ENCODE results near the gene LRCH3.

The LRCH3 gene

GRCh38 chr3:197752107-197752506, 38.9 kb upstream of the LRCH3 start:
- Histone ChIP-seq H3K27ac (ENCODE audit: low read length) (no peak overlapping the region), H2AFZ (ENCODE audit: low read length) (no peak overlapping the region), H3K9me3 (replicated peaks; ENCODE audit: insufficient read depth, low read length) (no peaks in the 10 kb centered on the region), H3K4me2 (ENCODE audit: low read depth, low read length) (peak overlapping the region; percentile 88), H3K27me3 (replicated peaks; ENCODE audit: insufficient read depth, low read length) (no peaks in the 10 kb centered on the region), H3F3A (ENCODE audit: insufficient read depth, low read length) (peaks cover 39% of the 10 kb centered on the region), H3K9ac (ENCODE audit: low read length) (no peak overlapping the region), H3K36me3 (replicated peaks; ENCODE audit: insufficient read depth, low read length) (no peaks in the 10 kb centered on the region), H3K4me3 (ENCODE audit: low read length) (peak overlapping the region; percentile 80; the same call in 1 of the 2 replicates), H3K4me1 (ENCODE audit: low read length) (peaks cover 13% of the 10 kb centered on the region), H3K79me2 (ENCODE audit: low read length) (peaks cover 57% of the 10 kb centered on the region), H4K20me1 (ENCODE audit: insufficient read depth, low read length) (no peaks in the 10 kb centered on the region), H3K9me2 (replicated peaks; ENCODE audit: insufficient read depth, low read length) (no peaks in the 10 kb centered on the region)
- no peak for DNase-seq
- TF ChIP-seq CTCF (IDR thresholded peaks at IDR 0.05; ENCODE audit: low read length) (no peak), EZH2phosphoT487 (IDR thresholded peaks at IDR 0.05; ENCODE audit: low read length) (no peak), EZH2 (optimal IDR thresholded peaks at IDR 0.05; ENCODE audit: low read depth, low read length) (no peak)

- H4K20me1 ChIP-seq (ENCODE audit: insufficient read depth, low read length) = no peaks in the 10 kb centered on the region
- no peaks in the 10 kb centered on the region for H3K36me3 ChIP-seq (replicated peaks; ENCODE audit: insufficient read depth, low read length)
- H3K27me3 ChIP-seq (replicated peaks; ENCODE audit: insufficient read depth, low read length) = no peaks in the 10 kb centered on the region
- H3K9me3 ChIP-seq (replicated peaks; ENCODE audit: insufficient read depth, low read length) = no peaks in the 10 kb centered on the region
- H3K9me2 ChIP-seq (replicated peaks; ENCODE audit: insufficient read depth, low read length) = no peaks in the 10 kb centered on the region
- DNase-seq = no peak
- no peak overlapping the region for H2AFZ ChIP-seq (ENCODE audit: low read length)
- H3K4me2 ChIP-seq (ENCODE audit: low read depth, low read length) = no peak overlapping the region
- no peak overlapping the region for H3K27ac ChIP-seq (ENCODE audit: low read length)
- peaks cover 59% of the 10 kb centered on the region for H3K79me2 ChIP-seq (ENCODE audit: low read length)
- no peak overlapping the region for H3K4me3 ChIP-seq (ENCODE audit: low read length)
- TF ChIP-seq EZH2 (optimal IDR thresholded peaks at IDR 0.05; ENCODE audit: low read depth, low read length) = no peak
- no peak for TF ChIP-seq CTCF (IDR thresholded peaks at IDR 0.05; ENCODE audit: low read length)
- TF ChIP-seq EZH2phosphoT487 (IDR thresholded peaks at IDR 0.05; ENCODE audit: low read length) = no peak
- H3F3A ChIP-seq (ENCODE audit: insufficient read depth, low read length) = peaks cover 39% of the 10 kb centered on the region
- peaks cover 13% of the 10 kb centered on the region for H3K4me1 ChIP-seq (ENCODE audit: low read length)
- H3K9ac ChIP-seq (ENCODE audit: low read length) = no peak overlapping the region
These were observed 37.8 kb upstream of the LRCH3 start for GRCh38 chr3:197753263-197753662.

- no peaks in the 10 kb centered on the region for H3K9me3 ChIP-seq (replicated peaks; ENCODE audit: insufficient read depth, low read length)
- no peak overlapping the region for H2AFZ ChIP-seq (ENCODE audit: low read length)
- peaks cover 6% of the 10 kb centered on the region for H3F3A ChIP-seq (ENCODE audit: insufficient read depth, low read length)
- H3K9ac ChIP-seq (ENCODE audit: low read length) = no peak overlapping the region
- DNase-seq = no peak
- H3K4me1 ChIP-seq (ENCODE audit: low read length) = peaks cover 5% of the 10 kb centered on the region
- no peaks in the 10 kb centered on the region for H3K27me3 ChIP-seq (replicated peaks; ENCODE audit: insufficient read depth, low read length)
- H3K27ac ChIP-seq (ENCODE audit: low read length) = no peak overlapping the region
- no peak overlapping the region for H3K4me2 ChIP-seq (ENCODE audit: low read depth, low read length)
- TF ChIP-seq EZH2phosphoT487 (IDR thresholded peaks at IDR 0.05; ENCODE audit: low read length) (no peak), EZH2 (optimal IDR thresholded peaks at IDR 0.05; ENCODE audit: low read depth, low read length) (no peak), CTCF (IDR thresholded peaks at IDR 0.05; ENCODE audit: low read length) (no peak)
- H3K9me2 ChIP-seq (replicated peaks; ENCODE audit: insufficient read depth, low read length) = no peaks in the 10 kb centered on the region
- H3K36me3 ChIP-seq (replicated peaks; ENCODE audit: insufficient read depth, low read length) = no peaks in the 10 kb centered on the region
- H3K4me3 ChIP-seq (ENCODE audit: low read length) = no peak overlapping the region
- no peaks in the 10 kb centered on the region for H4K20me1 ChIP-seq (ENCODE audit: insufficient read depth, low read length)
- H3K79me2 ChIP-seq (ENCODE audit: low read length) = peaks cover 67% of the 10 kb centered on the region
These were observed 34.4 kb upstream of the LRCH3 start for GRCh38 chr3:197756704-197757103.
